MCF 10A (cell line): ENCODE results near the gene STX1B. TPM values are rescaled to one million over a fixed set of nuclear protein-coding genes. Genes with fewer than 3 reads are reported as not detected.

ENCODE experiments used
- BruUV-seq: library from RNA; stranded (reverse); fragments of 400-500 nt; replicated peaks from 2 replicates; lab custom pipeline; 2021; lab: Mats Ljungman, UMichigan
- CTCF ChIA-PET: fragments of 300-600 bp; sonication (Branson Sonifier 250); formaldehyde crosslinking; extraction: SDS; loops from one replicate; lab custom pipeline; 2021; ENCODE audit warnings: antibody characterized with exemption, inconsistent platforms; lab: Yijun Ruan, JAX
- POLR2A ChIA-PET: fragments of 300-600, 350-650 bp; sonication (Branson Sonifier 250); formaldehyde crosslinking; extraction: SDS; loops from one replicate; lab custom pipeline; 2020; ENCODE audit warnings: antibody characterized with exemption, inconsistent platforms; lab: Yijun Ruan, JAX
- DNase-seq: peaks from one replicate; pipeline ENCODE4 v3.0.0-alpha.2; 2018; ENCODE audit not compliant: unreplicated experiment
- H3K27ac Mint-ChIP-seq: one replicate; pipeline ENCODE4 v1.8.0; 2022; ENCODE audit warnings: mild to moderate bottlenecking, low read depth, mixed read lengths; ENCODE audit not compliant: unreplicated experiment
- H3K27me3 Mint-ChIP-seq: one replicate; pipeline ENCODE4 v1.8.0; 2022; ENCODE audit warnings: mixed read lengths; ENCODE audit not compliant: insufficient read depth, unreplicated experiment
- H3K36me3 Mint-ChIP-seq: one replicate; pipeline ENCODE4 v1.8.0; 2022; ENCODE audit warnings: mild to moderate bottlenecking, moderate library complexity, mixed read lengths; ENCODE audit not compliant: insufficient read depth, unreplicated experiment
- H3K4me1 Mint-ChIP-seq: one replicate; pipeline ENCODE4 v1.8.0; 2022; ENCODE audit warnings: mixed read lengths; ENCODE audit not compliant: insufficient read depth, unreplicated experiment
- H3K4me3 Mint-ChIP-seq: one replicate; pipeline ENCODE4 v1.8.0; 2022; ENCODE audit warnings: mild to moderate bottlenecking, moderate library complexity, mixed read lengths; ENCODE audit not compliant: unreplicated experiment
- H3K9me3 Mint-ChIP-seq: one replicate; pipeline ENCODE4 v1.8.0; 2022; ENCODE audit warnings: mixed read lengths; ENCODE audit not compliant: unreplicated experiment
- intact Hi-C: fragments of 100-400 bp; cut with micrococcal nuclease; formaldehyde crosslinking; loops from 2 replicates; pipeline ENCODE4 v1.14.1; 2022
- total RNA-seq: library from RNA; stranded (reverse); gene quantifications from 2 replicates; pipeline ENCODE4 v1.2.3, GENCODE V29; 2022
- TF ChIP-seq, protein P1 (sequence below): fragments of 200-600 bp; IDR thresholded peaks from one replicate; pipeline ENCODE4 v1.8.0; 2022; ENCODE audit warnings: antibody characterized with exemption, mild to moderate bottlenecking; ENCODE audit not compliant: unreplicated experiment

The STX1B gene
- total RNA-seq, 1 experiment from 2014 or later: 0.42 TPM

DNA sequence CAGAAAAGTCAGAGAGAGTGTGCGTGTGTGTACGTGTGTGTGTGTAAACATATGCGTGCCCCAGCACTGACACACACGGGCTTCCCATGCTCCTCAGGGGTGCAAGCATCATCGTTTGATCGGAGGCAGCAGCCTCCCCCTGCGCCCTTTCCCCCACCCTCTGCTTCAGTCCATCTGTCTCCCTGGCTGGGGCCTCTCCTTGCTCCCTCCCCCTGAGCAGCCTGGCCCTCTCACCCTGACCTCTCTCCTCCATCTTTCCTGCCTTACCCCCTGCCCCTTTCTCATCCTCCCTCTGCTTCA is 4.4 kb downstream of the STX1B start:
- no peak for DNase-seq

DNA sequence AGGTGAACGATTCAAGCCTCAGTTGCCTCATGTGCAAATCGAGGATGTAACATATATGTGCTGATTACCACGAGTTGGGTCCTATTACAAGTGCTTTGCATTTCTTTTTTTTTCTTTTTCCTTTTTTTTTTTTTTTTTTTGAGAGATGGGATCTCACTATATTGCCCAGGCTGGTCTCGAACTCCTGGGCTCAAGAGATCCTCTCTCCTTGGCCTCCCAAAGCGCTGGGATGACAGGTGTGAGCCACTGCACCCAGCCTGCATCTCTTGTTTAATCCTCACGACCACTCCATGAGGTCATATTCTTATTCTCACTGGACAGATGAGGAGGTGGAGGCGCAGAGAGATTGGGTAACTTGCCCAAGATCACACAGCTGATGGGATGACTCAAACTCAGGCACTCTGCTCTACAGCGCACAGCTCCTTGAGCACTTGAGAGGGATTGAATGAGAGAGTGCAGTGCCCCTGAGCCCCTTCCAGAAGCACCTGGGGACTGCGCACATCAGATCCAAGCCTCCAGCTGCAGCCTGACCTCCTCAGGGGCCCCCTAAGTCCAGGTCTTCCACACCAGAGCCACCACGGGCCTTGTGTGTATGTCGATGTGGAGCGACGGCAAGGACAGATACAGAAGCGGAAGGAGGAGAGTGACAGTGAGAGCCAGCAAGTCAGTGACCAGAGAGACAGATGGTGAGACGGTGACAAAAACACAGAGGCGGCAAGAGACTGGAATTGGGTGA is 4.9 kb downstream of the STX1B start:
- no peak overlapping the region for H3K27ac Mint-ChIP-seq
- H3K4me3 Mint-ChIP-seq: no peak overlapping the region
- ChIA-PET POLR2A (no interaction called here), CTCF (interaction anchor here (0.6 to 1.7 kb wide), 2 partner anchors 18 to 20 kb away, joined by 4 to 5 read pairs; partner anchors contain the start of gene HSD3B7)
- TF ChIP-seq, protein P1, sequence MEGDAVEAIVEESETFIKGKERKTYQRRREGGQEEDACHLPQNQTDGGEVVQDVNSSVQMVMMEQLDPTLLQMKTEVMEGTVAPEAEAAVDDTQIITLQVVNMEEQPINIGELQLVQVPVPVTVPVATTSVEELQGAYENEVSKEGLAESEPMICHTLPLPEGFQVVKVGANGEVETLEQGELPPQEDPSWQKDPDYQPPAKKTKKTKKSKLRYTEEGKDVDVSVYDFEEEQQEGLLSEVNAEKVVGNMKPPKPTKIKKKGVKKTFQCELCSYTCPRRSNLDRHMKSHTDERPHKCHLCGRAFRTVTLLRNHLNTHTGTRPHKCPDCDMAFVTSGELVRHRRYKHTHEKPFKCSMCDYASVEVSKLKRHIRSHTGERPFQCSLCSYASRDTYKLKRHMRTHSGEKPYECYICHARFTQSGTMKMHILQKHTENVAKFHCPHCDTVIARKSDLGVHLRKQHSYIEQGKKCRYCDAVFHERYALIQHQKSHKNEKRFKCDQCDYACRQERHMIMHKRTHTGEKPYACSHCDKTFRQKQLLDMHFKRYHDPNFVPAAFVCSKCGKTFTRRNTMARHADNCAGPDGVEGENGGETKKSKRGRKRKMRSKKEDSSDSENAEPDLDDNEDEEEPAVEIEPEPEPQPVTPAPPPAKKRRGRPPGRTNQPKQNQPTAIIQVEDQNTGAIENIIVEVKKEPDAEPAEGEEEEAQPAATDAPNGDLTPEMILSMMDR: no peak
- DNase-seq: no peak
- H3K36me3 Mint-ChIP-seq: no peaks in the 10 kb centered on the region
- no peaks in the 10 kb centered on the region for H3K9me3 Mint-ChIP-seq
- intact Hi-C loops: no loop called here
- H3K27me3 Mint-ChIP-seq: peaks cover 17% of the 10 kb centered on the region
- no peaks in the 10 kb centered on the region for H3K4me1 Mint-ChIP-seq
- no TSS peak for BruUV-seq

More for the DNA sequence above, 4.4 kb downstream of the STX1B start:
- BruUV-seq: no TSS peak
- CTCF ChIA-PET: no interaction called here
- H3K9me3 Mint-ChIP-seq: no peaks in the 10 kb centered on the region
- H3K27me3 Mint-ChIP-seq: peaks cover 19% of the 10 kb centered on the region
- H3K36me3 Mint-ChIP-seq: no peaks in the 10 kb centered on the region
- no peak overlapping the region for H3K27ac Mint-ChIP-seq
- intact Hi-C loops: no loop called here
- TF ChIP-seq, protein P1: no peak
- H3K4me3 Mint-ChIP-seq: no peak overlapping the region
- POLR2A ChIA-PET: no interaction called here
- H3K4me1 Mint-ChIP-seq: no peaks in the 10 kb centered on the region

DNA sequence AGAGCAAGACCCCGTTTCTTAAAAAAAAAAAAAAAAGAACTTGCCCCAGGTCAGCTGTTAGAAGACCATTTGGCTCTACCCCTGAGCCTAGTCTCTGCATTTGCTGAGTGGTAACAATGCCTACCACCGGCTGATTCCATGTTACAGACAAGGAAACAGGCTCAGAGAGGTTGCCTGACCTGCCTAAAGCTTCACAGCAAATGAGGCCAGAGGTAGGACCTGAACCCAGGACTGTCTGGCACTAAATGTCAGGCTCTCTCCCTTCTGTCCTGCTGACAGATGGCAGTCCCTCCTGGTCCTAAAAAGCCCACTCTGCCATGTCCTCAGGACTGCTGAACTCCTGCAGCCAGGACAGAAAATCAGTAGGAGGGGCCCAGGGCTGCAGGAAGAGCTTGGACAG is 5.8 kb downstream of the STX1B start:
- POLR2A ChIA-PET: no interaction called here
- BruUV-seq: no TSS peak
- Mint-ChIP-seq H3K4me1 (no peaks in the 10 kb centered on the region), H3K9me3 (no peaks in the 10 kb centered on the region), H3K27ac (no peak overlapping the region), H3K27me3 (peaks cover 11% of the 10 kb centered on the region), H3K4me3 (no peak overlapping the region), H3K36me3 (no peaks in the 10 kb centered on the region)
- CTCF ChIA-PET: interaction anchor here (0.7 to 1.7 kb wide), 2 partner anchors 10 to 19 kb away, joined by 3 to 5 read pairs; partner anchors contain the start of gene HSD3B7
- TF ChIP-seq, protein P1: no peak
- no peak for DNase-seq
- intact Hi-C loops: no loop called here

DNA sequence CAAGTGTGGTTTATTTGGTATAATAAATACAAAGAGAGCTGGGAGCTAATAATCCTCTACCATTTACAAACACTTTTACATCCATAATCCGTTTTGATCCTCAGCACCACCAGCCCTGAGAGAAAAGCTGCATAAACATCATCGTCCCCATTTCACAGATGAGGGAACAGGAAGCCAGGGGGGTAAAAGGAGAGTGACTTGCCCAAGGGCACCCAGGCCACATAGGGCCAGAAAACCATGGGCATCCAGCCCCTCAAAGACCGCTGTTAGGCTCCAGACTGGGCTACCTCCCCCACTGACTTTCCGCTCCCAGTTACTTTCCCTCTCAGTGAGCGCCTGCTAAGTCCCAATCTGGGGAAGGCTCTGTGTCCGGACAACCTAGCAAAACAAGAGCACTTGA is 6.7 kb downstream of the STX1B start:
- ChIA-PET CTCF (interaction anchor here (0.5 to 1.7 kb wide), 4 partner anchors 9 to 131 kb away, joined by 3 to 5 read pairs (median 4); partner anchors contain the start of gene HSD3B7), POLR2A (no interaction called here)
- H3K27ac Mint-ChIP-seq: no peak overlapping the region
- H3K9me3 Mint-ChIP-seq: no peaks in the 10 kb centered on the region
- DNase-seq: no peak
- H3K36me3 Mint-ChIP-seq: no peaks in the 10 kb centered on the region
- TF ChIP-seq, protein P1: no peak
- no peak overlapping the region for H3K4me3 Mint-ChIP-seq
- no peaks in the 10 kb centered on the region for H3K4me1 Mint-ChIP-seq
- intact Hi-C loops: no loop called here
- BruUV-seq: no TSS peak
- peaks cover 8% of the 10 kb centered on the region for H3K27me3 Mint-ChIP-seq
